RWPE2 (cell line): ENCODE results near the gene INSRR.

ENCODE experiments used
- ATAC-seq: fragments of 200-7000 bp; cut with Tn5 transposase; 3 replicates; pipeline ENCODE4 v1.9.1; 2021; ENCODE audit warnings: low read depth
- DNase-seq: peaks from one replicate; pipeline ENCODE4 v3.0.0-alpha.2; 2020; ENCODE audit warnings: low spot score
- H3K27ac ChIP-seq: fragments of 450-650 bp; 2 replicates; pipeline ENCODE4 v1.5.1; 2017; ENCODE audit warnings: mild to moderate bottlenecking; ENCODE audit not compliant: poor library complexity, severe bottlenecking
- H3K27me3 ChIP-seq: fragments of 250-450 bp; sonication (Bioruptor Pico); 2 replicates; pipeline ENCODE4 v1.5.1; 2021; ENCODE audit warnings: mild to moderate bottlenecking, moderate library complexity; ENCODE audit not compliant: insufficient read depth, poor library complexity, severe bottlenecking
- H3K36me3 ChIP-seq: fragments of 250-450 bp; sonication (Bioruptor Pico); 2 replicates; pipeline ENCODE4 v1.5.1; 2020; ENCODE audit warnings: low read depth, mild to moderate bottlenecking, moderate library complexity
- H3K4me1 ChIP-seq: fragments of 250-450 bp; sonication (Bioruptor Pico); 2 replicates; pipeline ENCODE4 v1.5.1; 2021; ENCODE audit warnings: mild to moderate bottlenecking, moderate library complexity; ENCODE audit not compliant: insufficient read depth, poor library complexity, severe bottlenecking
- H3K4me3 ChIP-seq: fragments of 250-450 bp; sonication (Bioruptor Pico); 2 replicates; pipeline ENCODE4 v1.5.1; 2021; ENCODE audit warnings: mild to moderate bottlenecking, moderate library complexity; ENCODE audit not compliant: severe bottlenecking
- H3K9me3 ChIP-seq: fragments of 250-450 bp; sonication (Bioruptor Pico); 2 replicates; pipeline ENCODE4 v1.5.1; 2021; ENCODE audit warnings: mild to moderate bottlenecking, moderate library complexity; ENCODE audit not compliant: severe bottlenecking
- TF ChIP-seq, protein P1 (sequence below): fragments of 450-650 bp; IDR thresholded peaks from one replicate; pipeline ENCODE4 v1.5.1; 2017; ENCODE audit warnings: mild to moderate bottlenecking, moderate library complexity; ENCODE audit not compliant: poor library complexity, severe bottlenecking

Gene INSRR

DNA sequence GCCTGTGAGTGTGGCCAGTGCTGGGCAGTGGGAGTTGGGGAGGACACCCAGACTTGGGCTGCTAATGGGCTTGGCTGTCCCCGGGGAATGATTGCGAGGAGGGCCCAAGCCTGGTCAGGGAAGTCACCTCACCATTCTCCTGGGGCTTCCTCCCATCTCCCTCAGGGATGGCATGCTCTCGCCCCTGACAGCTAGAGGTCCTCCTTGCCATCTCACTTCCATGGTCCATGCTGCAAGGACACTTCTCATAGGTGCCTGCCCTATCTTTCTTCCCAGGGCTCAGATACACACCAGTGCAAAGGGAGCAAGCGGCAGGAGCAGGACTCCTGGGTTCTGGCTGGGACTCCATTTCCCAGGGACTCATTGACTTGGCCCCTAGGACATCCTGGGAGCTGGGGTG, 5.9 kb upstream of the INSRR start:
- Histone ChIP-seq H3K9me3 (no peaks in the 10 kb centered on the region), H3K27ac (no peak overlapping the region), H3K4me3 (no peak overlapping the region), H3K36me3 (no peaks in the 10 kb centered on the region), H3K4me1 (no peaks in the 10 kb centered on the region), H3K27me3 (peaks cover 20% of the 10 kb centered on the region)
- DNase-seq (no peak), ATAC-seq (no peak)
- TF ChIP-seq, protein P1, sequence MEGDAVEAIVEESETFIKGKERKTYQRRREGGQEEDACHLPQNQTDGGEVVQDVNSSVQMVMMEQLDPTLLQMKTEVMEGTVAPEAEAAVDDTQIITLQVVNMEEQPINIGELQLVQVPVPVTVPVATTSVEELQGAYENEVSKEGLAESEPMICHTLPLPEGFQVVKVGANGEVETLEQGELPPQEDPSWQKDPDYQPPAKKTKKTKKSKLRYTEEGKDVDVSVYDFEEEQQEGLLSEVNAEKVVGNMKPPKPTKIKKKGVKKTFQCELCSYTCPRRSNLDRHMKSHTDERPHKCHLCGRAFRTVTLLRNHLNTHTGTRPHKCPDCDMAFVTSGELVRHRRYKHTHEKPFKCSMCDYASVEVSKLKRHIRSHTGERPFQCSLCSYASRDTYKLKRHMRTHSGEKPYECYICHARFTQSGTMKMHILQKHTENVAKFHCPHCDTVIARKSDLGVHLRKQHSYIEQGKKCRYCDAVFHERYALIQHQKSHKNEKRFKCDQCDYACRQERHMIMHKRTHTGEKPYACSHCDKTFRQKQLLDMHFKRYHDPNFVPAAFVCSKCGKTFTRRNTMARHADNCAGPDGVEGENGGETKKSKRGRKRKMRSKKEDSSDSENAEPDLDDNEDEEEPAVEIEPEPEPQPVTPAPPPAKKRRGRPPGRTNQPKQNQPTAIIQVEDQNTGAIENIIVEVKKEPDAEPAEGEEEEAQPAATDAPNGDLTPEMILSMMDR: peak; percentile 10

DNA sequence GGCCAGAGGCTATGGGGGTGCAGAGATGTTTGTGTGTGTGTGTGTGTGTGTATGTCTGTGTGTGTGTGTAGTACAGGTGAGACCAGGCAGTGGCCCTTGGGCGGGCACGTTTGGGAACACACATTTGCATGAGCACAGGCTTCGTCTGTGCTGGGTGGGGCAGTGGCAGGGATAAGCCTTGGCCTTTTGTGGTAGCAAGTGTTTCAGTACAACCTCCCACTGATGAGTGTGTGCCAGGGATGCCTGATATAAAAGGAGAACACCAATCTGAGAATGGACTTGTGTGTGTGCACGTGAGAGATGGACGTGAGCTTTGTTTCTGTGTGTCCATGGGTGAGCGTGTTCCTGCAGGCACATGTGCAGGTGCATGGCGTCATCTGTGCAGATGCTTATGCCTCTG, 4.7 kb upstream of the INSRR start:
- DNase-seq: no peak
- no peaks in the 10 kb centered on the region for H3K9me3 ChIP-seq
- no peak overlapping the region for H3K4me3 ChIP-seq
- H3K27me3 ChIP-seq: peaks cover 32% of the 10 kb centered on the region
- TF ChIP-seq, protein P1: no peak
- no peaks in the 10 kb centered on the region for H3K4me1 ChIP-seq
- no peak overlapping the region for H3K27ac ChIP-seq
- ATAC-seq: no peak
- H3K36me3 ChIP-seq: no peaks in the 10 kb centered on the region

DNA sequence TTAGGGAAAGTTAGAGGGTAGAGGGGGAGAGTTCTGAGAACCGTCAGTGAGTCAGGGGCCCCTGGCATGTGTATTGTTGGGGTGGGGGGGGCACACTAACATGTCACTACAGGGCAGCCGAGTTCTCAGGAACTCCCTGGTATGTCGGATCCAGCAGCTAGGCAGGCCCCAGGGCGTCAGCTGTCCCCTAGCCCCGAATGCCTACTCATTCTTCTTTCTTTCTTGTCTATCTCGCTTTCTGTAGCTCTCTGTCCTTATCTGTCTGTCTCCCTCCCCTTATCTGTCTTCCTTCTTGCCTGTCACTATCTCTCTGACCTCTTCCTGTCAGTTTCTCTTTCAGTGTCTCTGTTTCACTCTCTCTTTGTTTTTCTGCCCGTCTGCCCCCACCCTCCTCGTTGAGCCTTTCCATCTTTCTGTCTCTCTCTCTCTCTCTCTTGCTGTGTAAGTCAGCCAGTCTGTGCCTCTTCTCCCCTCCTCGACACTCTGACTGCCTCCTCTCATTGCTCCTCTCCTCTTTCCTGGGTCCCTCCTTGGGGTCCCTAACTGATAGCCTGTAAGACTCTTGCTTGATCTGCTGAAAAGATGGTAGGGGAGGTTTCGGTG, 4.2 kb upstream of the INSRR start:
- Histone ChIP-seq H3K4me1 (no peaks in the 10 kb centered on the region), H3K27ac (no peak overlapping the region), H3K36me3 (no peaks in the 10 kb centered on the region), H3K9me3 (no peaks in the 10 kb centered on the region), H3K27me3 (peaks cover 37% of the 10 kb centered on the region), H3K4me3 (no peak overlapping the region)
- ATAC-seq: no peak
- TF ChIP-seq, protein P1: no peak
- DNase-seq: no peak

DNA sequence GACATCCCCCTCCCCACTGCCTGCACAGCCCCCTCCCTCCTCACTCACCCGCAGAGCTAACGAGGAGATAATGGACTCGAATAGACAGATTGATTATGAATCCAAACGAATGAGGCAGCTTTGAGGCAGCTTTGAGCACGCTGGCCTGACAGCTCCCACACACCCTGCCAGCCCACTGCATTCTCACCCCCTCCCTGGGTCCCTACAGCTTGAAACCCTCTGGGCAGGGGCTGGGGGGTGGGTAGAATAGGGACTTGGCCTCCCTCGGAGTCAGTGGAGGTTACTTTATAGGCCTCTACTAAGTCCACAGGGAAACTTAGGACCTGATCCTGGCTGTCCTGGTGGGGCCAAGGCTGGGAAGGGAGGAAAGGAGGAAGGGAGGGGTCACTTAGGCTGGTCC, 3.7 kb upstream of the INSRR start:
- Histone ChIP-seq H3K9me3 (no peaks in the 10 kb centered on the region), H3K4me1 (no peaks in the 10 kb centered on the region), H3K36me3 (no peaks in the 10 kb centered on the region), H3K27me3 (peaks cover 37% of the 10 kb centered on the region), H3K27ac (no peak overlapping the region), H3K4me3 (no peak overlapping the region)
- TF ChIP-seq, protein P1: no peak
- ATAC-seq: no peak
- no peak for DNase-seq

DNA sequence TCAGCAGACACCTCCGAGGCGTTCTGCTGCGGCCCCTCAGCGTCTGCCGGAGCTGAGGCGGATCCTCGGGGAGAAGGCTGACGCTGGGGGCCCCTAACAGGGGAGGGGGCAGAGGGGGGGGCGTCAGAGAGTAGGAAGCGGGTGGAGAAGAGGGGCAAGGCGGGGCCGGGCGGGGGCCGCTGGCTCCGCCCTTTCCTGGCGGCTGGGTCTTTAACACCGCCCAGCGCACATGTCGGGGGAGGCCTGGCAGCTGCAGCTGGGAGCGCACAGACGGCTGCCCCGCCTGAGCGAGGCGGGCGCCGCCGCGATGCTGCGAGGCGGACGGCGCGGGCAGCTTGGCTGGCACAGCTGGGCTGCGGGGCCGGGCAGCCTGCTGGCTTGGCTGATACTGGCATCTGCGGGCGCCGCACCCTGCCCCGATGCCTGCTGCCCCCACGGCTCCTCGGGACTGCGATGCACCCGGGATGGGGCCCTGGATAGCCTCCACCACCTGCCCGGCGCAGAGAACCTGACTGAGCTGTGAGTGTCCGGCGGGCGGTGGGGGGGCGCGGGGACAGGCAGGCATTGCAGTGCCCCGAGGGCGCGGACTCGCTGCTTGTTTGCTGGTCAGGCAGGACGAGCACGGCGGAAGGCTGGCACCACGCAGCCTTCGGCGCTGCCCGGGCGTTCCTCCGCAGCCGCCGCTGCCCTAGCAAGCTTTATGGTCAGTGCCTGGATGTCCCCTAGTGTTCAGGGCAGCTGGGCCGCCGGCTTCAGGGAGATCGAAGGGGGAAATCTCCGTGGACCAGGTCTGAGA, 1.9 kb upstream of the INSRR start, which contains the start of gene NTRK1:
NTRK1 (plus strand) TSS at position 238 of the 796 bp plus-strand sequence; CDS start at position 308, 70 bp downstream.
- Histone ChIP-seq H3K36me3 (no peaks in the 10 kb centered on the region), H3K4me1 (no peaks in the 10 kb centered on the region), H3K27me3 (peaks cover 37% of the 10 kb centered on the region), H3K4me3 (peak within 1 kb of the TSS; percentile 21), H3K27ac (no peak within 1 kb of the TSS), H3K9me3 (no peaks in the 10 kb centered on the region)
- peak; percentile 46 for ATAC-seq
- TF ChIP-seq, protein P1: peak; percentile 1
- DNase-seq: no peak
